Keratinocyte (primary cell): ENCODE data around the gene TUBGCP3. TPM values are rescaled to one million over a fixed set of nuclear protein-coding genes. Genes with fewer than 3 reads are reported as not detected.
"Not testable (repeated sequence)": the region's sequence is repeated elsewhere in the genome, so short reads cannot be mapped to it uniquely, and the experiment has no call there.

ENCODE experiments used
- DNase-seq: peaks from one replicate; pipeline ENCODE4 v3.0.0-alpha.2; 2011; ENCODE audit warnings: low read depth, missing footprints, low spot score
- FAIRE-seq: peaks from 2 replicates; lab custom pipeline; 2011; peaks lifted over from hg19 to GRCh38; lab: Jason Lieb, UNC
- H2AFZ ChIP-seq: 2 replicates; pipeline ENCODE4 v1.6.0; 2012; ENCODE audit warnings: low read length, control low read depth, inconsistent platforms; ENCODE audit not compliant: control insufficient read depth
- H3K27ac ChIP-seq: 2 replicates; pipeline ENCODE4 v1.5.1; 2011; ENCODE audit warnings: low read length; ENCODE audit not compliant: control insufficient read depth, insufficient read depth
- H3K27me3 ChIP-seq: 3 replicates; pipeline ENCODE4 v1.6.0; 2011; ENCODE audit warnings: low read length; ENCODE audit not compliant: control insufficient read depth, insufficient read depth; ENCODE audit errors: extremely low read depth
- H3K36me3 ChIP-seq, 2 experiments: 2 replicates in 1 of 2; 3 replicates in 1 of 2; pipeline ENCODE4 v1.5.1; 2011; ENCODE audit warnings: low read length in 2 of 2, mild to moderate bottlenecking in 1 of 2; ENCODE audit not compliant: control insufficient read depth in 2 of 2, insufficient read depth in 2 of 2; ENCODE audit errors: extremely low read depth in 1 of 2
- H3K4me1 ChIP-seq: 3 replicates; pipeline ENCODE4 v1.5.1; 2011; ENCODE audit warnings: low read length; ENCODE audit not compliant: control insufficient read depth, insufficient read depth; ENCODE audit errors: extremely low read depth
- H3K4me2 ChIP-seq: 3 replicates; pipeline ENCODE4 v1.6.0; 2011; ENCODE audit warnings: low read depth, low read length; ENCODE audit not compliant: control insufficient read depth, insufficient read depth; ENCODE audit errors: extremely low read depth
- H3K4me3 ChIP-seq, 3 experiments: fragments of 200-600 bp in 1 of 3; sonication (generic) in 1 of 3; 2 replicates in 2 of 3; 3 replicates in 1 of 3; pipeline ENCODE4 v1.5.1; 2011 to 2016; ENCODE audit warnings: low read length in 3 of 3, mild to moderate bottlenecking in 3 of 3, control low read depth in 2 of 3, inconsistent platforms in 1 of 3, low read depth in 1 of 3, mixed read lengths in 1 of 3, mixed run types in 1 of 3, moderate library complexity in 1 of 3; ENCODE audit not compliant: control insufficient read depth in 2 of 3, insufficient read depth in 2 of 3; ENCODE audit errors: extremely low read depth in 1 of 3
- H3K79me2 ChIP-seq: 2 replicates; pipeline ENCODE4 v1.6.0; 2012; ENCODE audit warnings: low read length; ENCODE audit not compliant: control insufficient read depth, insufficient read depth
- H3K9ac ChIP-seq: 3 replicates; pipeline ENCODE4 v1.6.0; 2011; ENCODE audit warnings: low read length; ENCODE audit not compliant: control insufficient read depth, insufficient read depth; ENCODE audit errors: extremely low read depth
- H3K9me1 ChIP-seq: 3 replicates; pipeline ENCODE4 v1.6.0; 2011; ENCODE audit warnings: low read length; ENCODE audit not compliant: control insufficient read depth, insufficient read depth; ENCODE audit errors: extremely low read depth
- H3K9me3 ChIP-seq: 2 replicates; pipeline ENCODE4 v1.5.1; 2012; ENCODE audit warnings: low read depth, low read length; ENCODE audit not compliant: control insufficient read depth
- H4K20me1 ChIP-seq: 3 replicates; pipeline ENCODE4 v1.6.0; 2011; ENCODE audit warnings: low read length; ENCODE audit not compliant: control insufficient read depth, insufficient read depth; ENCODE audit errors: extremely low read depth
- EZH2 ChIP-seq: IDR thresholded peaks from one replicate; pipeline ENCODE4 v1.6.1; 2012; ENCODE audit warnings: inconsistent platforms, mild to moderate bottlenecking, low read length, moderate library complexity
- dilution Hi-C: fragments of 300-500 bp; cut with MboI; formaldehyde crosslinking; loops from one replicate; pipeline ENCODE4 v1.7.0; 2020; ENCODE audit warnings: low sequenced_read_pairs; ENCODE audit not compliant: extremely low pct_ligation_motif_present
- polyA plus RNA-seq, 5 experiments: library from polyadenylated mRNA; depleted of rRNA in 3 of 5; stranded (reverse) in 3 of 5; stranded (forward) in 1 of 5; unstranded in 1 of 5; fragments of >200 nt; gene quantifications; 1 replicate in 1 of 5; 2 replicates in 3 of 5; 3 replicates in 1 of 5; pipeline versions ENCODE4 v1.2.1 to v1.2.3, GENCODE V29; 2011 to 2012; ENCODE audit warnings: missing spikeins in 2 of 5, low read depth in 1 of 5, low replicate concordance in 1 of 5
- TF ChIP-seq, protein P1 (sequence below), 3 experiments: IDR thresholded peaks in 1 of 3; conservative IDR thresholded peaks in 1 of 3; optimal IDR thresholded peaks in 1 of 3; 2 replicates in 2 of 3; 3 replicates in 1 of 3; pipeline versions ENCODE3 to v1.5.1; 2011; ENCODE audit warnings: low read length in 3 of 3, mild to moderate bottlenecking in 3 of 3, moderate library complexity in 2 of 3, control low read depth in 1 of 3, inconsistent platforms in 1 of 3; ENCODE audit not compliant: insufficient read depth in 2 of 3; ENCODE audit errors: extremely low read depth in 1 of 3

Gene TUBGCP3
- polyA plus RNA-seq, 1 donor (not counting 4 experiments of a cell fraction or from before 2014, with no cell fraction given): 14.0 TPM

DNA sequence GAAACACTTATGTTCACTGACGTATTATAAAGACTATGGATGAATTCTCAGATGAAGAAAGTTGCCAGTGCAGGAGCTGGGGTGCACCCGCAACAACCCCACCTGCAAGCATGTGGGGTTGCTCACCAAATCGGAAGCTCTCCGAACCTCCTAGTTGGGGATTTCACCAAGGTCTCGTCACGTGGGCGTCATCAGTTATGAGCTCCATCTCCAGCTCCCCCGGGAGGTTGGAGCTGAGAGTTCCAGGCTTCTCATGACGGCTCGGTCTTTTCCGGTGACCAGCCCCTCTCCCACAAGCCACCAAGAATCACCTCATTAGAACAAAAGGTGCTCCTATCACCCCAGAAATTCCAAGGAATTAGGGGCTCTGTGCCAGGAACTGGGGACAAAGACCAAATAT is 46.1 kb upstream of the TUBGCP3 start:
- Histone ChIP-seq H3K79me2 (no peaks in the 10 kb centered on the region), H3K36me3 (no peaks in the 10 kb centered on the region), H3K9me3 (no peaks in the 10 kb centered on the region), H3K27ac (no peak overlapping the region), H4K20me1 (no peaks in the 10 kb centered on the region), H3K4me1 (peaks cover 7% of the 10 kb centered on the region), H2AFZ (no peak overlapping the region), H3K9me1 (no peaks in the 10 kb centered on the region), H3K27me3 (peaks cover 41% of the 10 kb centered on the region), H3K9ac (no peak overlapping the region), H3K4me2 (no peak overlapping the region), H3K4me3 (no peak overlapping the region)
- FAIRE-seq (no peak), DNase-seq (no peak)
- no peak for TF ChIP-seq EZH2
- TF ChIP-seq, protein P1, sequence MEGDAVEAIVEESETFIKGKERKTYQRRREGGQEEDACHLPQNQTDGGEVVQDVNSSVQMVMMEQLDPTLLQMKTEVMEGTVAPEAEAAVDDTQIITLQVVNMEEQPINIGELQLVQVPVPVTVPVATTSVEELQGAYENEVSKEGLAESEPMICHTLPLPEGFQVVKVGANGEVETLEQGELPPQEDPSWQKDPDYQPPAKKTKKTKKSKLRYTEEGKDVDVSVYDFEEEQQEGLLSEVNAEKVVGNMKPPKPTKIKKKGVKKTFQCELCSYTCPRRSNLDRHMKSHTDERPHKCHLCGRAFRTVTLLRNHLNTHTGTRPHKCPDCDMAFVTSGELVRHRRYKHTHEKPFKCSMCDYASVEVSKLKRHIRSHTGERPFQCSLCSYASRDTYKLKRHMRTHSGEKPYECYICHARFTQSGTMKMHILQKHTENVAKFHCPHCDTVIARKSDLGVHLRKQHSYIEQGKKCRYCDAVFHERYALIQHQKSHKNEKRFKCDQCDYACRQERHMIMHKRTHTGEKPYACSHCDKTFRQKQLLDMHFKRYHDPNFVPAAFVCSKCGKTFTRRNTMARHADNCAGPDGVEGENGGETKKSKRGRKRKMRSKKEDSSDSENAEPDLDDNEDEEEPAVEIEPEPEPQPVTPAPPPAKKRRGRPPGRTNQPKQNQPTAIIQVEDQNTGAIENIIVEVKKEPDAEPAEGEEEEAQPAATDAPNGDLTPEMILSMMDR (optimal IDR thresholded peaks at IDR 0.05 in 1 of 3, IDR thresholded peaks at IDR 0.05 in 1 of 3, conservative IDR thresholded peaks at IDR 0.05 in 1 of 3; ENCODE audit: extremely low read depth in 1 of 3, insufficient read depth in 2 of 3, low read length in 3 of 3): no peak
- dilution Hi-C loops: no loop called here

DNA sequence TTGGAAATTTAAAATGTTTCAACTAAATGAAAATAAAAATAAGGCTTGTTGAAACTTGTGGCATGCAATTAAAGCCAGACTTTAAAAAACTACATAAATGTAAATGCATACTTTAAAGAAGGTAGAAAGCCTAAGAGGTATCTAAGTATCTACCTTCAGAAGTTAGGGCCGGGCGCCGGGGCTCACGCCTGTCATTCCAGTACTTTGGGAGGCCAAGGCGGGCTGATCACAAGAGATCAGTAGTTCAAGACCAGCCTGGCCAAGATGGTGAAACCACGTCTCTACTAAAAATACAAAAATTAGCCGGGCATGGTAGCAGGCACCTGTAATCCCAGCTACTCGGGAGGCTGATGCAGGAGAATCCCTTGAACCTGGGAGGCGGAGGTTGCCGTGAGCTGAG is 42.3 kb upstream of the TUBGCP3 start:
- H3K4me1 ChIP-seq, H3K9ac ChIP-seq, H3K9me3 ChIP-seq, H2AFZ ChIP-seq, DNase-seq, H3K4me3 ChIP-seq, H3K27ac ChIP-seq, FAIRE-seq, H3K79me2 ChIP-seq, H3K4me2 ChIP-seq, H3K9me1 ChIP-seq, dilution Hi-C loops, H4K20me1 ChIP-seq, H3K36me3 ChIP-seq: not testable (repeated sequence)
- peaks cover 19% of the 10 kb centered on the region for H3K27me3 ChIP-seq

DNA sequence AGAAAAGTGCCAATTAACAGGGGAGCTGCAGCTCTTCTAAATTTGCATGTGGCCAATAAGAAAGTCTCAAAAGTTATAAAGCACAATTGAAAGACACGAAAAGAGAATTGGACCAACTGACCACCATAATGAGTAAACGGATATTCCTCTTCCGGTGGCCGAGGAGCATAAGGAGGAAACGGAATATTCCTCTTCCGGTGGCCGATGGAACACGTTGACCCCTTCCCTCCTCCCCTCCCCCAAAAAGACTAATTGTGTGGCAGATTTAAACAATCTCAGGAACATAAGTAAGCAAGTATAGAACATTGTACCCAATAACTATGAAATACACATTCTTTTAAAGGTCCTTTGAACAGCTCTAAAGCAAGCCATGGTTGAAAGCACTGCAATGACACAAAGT is 41.2 kb upstream of the TUBGCP3 start:
- H3K4me3 ChIP-seq: no peak overlapping the region
- DNase-seq (no peak), FAIRE-seq (no peak)
- H3K9me1 ChIP-seq: no peaks in the 10 kb centered on the region
- H3K27me3 ChIP-seq: peaks cover 21% of the 10 kb centered on the region
- no peaks in the 10 kb centered on the region for H3K9me3 ChIP-seq
- no peak overlapping the region for H3K4me2 ChIP-seq
- no peaks in the 10 kb centered on the region for H3K4me1 ChIP-seq
- H4K20me1 ChIP-seq: no peaks in the 10 kb centered on the region
- H3K36me3 ChIP-seq: no peaks in the 10 kb centered on the region
- no peak overlapping the region for H3K27ac ChIP-seq
- no peak overlapping the region for H3K9ac ChIP-seq
- H2AFZ ChIP-seq: no peak overlapping the region
- no peaks in the 10 kb centered on the region for H3K79me2 ChIP-seq
- no peak for TF ChIP-seq EZH2
- TF ChIP-seq, protein P1 (optimal IDR thresholded peaks at IDR 0.05 in 1 of 3, IDR thresholded peaks at IDR 0.05 in 1 of 3, conservative IDR thresholded peaks at IDR 0.05 in 1 of 3; ENCODE audit: extremely low read depth in 1 of 3, insufficient read depth in 2 of 3, low read length in 3 of 3): no peak
- dilution Hi-C loops: no loop called here

DNA sequence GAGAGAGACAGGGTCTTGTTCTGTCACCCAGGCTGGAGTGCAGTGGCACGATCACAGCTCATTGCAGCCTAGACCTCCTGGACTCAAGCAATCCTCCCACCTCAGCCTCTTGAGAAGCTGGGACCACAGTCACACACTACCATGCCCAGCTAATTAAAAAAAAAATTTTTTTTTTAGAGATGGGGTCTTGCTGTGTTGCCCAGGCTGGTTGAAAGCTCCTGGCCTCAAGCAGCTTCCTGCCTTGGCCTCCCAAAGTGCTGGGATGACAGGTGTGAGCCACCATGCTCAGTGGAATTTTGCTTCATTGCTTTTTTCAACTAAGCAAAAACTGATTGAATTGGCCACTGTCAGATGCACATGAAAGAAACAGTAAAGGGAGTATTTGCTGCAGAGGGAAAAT is 39.7 kb upstream of the TUBGCP3 start:
- peaks cover 24% of the 10 kb centered on the region for H3K27me3 ChIP-seq
- H3K4me3 ChIP-seq, H3K27ac ChIP-seq, dilution Hi-C loops, H3K36me3 ChIP-seq, H2AFZ ChIP-seq, H3K4me2 ChIP-seq, H3K9ac ChIP-seq, H3K79me2 ChIP-seq, DNase-seq, H4K20me1 ChIP-seq, FAIRE-seq, H3K9me3 ChIP-seq, H3K9me1 ChIP-seq, H3K4me1 ChIP-seq: not testable (repeated sequence)
